ENCODE measurements around the gene TCERG1L. TPM values are rescaled to one million over a fixed set of nuclear protein-coding genes. Genes with fewer than 3 reads are reported as not detected.

Gene TCERG1L
- total and polyA plus RNA-seq, 2 experiments from 2014 or later = 0.47 to 0.73 TPM

DNA sequence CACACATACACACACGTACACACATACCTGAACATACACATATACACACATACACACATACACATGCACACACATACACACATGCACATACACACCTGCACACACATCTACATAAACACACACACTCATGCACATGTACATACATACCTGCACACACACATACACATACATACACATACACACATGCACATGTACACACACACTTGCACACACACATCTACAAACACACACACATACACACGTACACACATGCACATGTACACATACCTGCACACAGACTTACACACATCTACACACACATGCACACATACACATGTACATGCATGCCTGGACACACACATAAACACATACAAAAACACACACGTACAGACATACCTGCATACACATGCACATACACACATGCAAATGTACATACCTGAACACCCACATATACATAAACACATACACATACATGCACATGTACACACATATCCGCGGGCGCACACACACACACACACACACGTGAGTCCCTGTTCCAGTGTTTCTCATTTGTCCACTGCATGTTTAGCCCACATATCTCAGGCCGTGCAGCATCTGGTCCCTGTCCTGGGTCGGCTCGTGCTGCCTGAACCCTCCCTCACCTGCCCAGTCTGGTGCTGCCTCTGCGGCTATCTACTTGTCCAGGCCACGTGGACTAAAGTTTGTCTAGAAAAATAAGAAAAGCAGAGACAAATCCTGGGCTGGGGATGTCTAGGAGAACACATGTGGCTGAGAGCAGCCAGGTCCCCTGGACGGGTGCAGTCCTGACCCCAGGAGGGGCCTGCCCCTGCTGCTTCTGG, 238.7 kb downstream of the TCERG1L start:
- H3K4me1 ChIP-seq (ENCODE audit: insufficient read depth) = no peaks in the 10 kb centered on the region
- WGBS (ENCODE audit: low lambda C conversion rate, missing lambda C conversion rate) = 93% methylated on average over 13 of the region's 13 CpGs

DNA sequence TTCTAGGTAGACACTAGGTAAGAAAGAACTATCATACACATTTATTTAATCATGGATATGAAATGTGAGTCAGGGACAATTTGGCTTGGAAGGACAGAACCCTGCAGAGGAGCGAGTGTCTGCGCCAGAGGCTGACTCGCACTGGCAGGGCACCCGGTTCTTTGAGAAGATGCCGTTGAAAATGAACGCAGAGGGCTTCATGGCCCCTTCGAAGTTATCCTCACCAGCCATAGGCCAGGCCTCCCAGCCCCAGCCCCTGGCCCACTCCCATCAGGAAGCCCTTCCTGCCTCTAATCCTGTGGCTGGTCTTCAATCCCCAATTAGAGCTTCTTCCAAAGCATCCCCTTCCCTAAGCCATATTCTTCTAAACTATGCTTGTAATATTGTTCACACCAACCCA, 239.8 kb downstream of the TCERG1L start:
- no peaks in the 10 kb centered on the region for H3K27me3 ChIP-seq
- no peak overlapping the region for H3K4me2 ChIP-seq
- no peak for DNase-seq (ENCODE audit: low spot score)
- H3K9me2 ChIP-seq (replicated peaks; ENCODE audit: insufficient read depth) = no peaks in the 10 kb centered on the region
- 94% methylated on average over 7 of the region's 7 CpGs for WGBS (ENCODE audit: low lambda C conversion rate, missing lambda C conversion rate)
- no peak overlapping the region for H3K4me3 ChIP-seq
- H3K9me3 ChIP-seq (ENCODE audit: low read depth) = no peaks in the 10 kb centered on the region
- H3K79me2 ChIP-seq = no peaks in the 10 kb centered on the region
- H2AFZ ChIP-seq = no peak overlapping the region
- TF ChIP-seq, protein P1, sequence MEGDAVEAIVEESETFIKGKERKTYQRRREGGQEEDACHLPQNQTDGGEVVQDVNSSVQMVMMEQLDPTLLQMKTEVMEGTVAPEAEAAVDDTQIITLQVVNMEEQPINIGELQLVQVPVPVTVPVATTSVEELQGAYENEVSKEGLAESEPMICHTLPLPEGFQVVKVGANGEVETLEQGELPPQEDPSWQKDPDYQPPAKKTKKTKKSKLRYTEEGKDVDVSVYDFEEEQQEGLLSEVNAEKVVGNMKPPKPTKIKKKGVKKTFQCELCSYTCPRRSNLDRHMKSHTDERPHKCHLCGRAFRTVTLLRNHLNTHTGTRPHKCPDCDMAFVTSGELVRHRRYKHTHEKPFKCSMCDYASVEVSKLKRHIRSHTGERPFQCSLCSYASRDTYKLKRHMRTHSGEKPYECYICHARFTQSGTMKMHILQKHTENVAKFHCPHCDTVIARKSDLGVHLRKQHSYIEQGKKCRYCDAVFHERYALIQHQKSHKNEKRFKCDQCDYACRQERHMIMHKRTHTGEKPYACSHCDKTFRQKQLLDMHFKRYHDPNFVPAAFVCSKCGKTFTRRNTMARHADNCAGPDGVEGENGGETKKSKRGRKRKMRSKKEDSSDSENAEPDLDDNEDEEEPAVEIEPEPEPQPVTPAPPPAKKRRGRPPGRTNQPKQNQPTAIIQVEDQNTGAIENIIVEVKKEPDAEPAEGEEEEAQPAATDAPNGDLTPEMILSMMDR (IDR thresholded peaks at IDR 0.05; ENCODE audit: poor library complexity) = no peak
- no peak for TF ChIP-seq EZH2 (IDR thresholded peaks at IDR 0.05; ENCODE audit: borderline replicate concordance)
- no peak for TF ChIP-seq EZH2phosphoT487 (IDR thresholded peaks at IDR 0.05; ENCODE audit: low read depth, severe bottlenecking, unreplicated experiment)
- no peaks in the 10 kb centered on the region for H4K20me1 ChIP-seq (ENCODE audit: insufficient read depth, poor library complexity, severe bottlenecking)
- H3K4me1 ChIP-seq (ENCODE audit: insufficient read depth) = no peaks in the 10 kb centered on the region
- no peak overlapping the region for H3K27ac ChIP-seq
- no peaks in the 10 kb centered on the region for H3K36me3 ChIP-seq (replicated peaks; ENCODE audit: insufficient read depth, low read depth)

More for the DNA sequence above, 238.7 kb downstream of the TCERG1L start:
- TF ChIP-seq EZH2phosphoT487 (IDR thresholded peaks at IDR 0.05; ENCODE audit: low read depth, severe bottlenecking, unreplicated experiment) (no peak), EZH2 (IDR thresholded peaks at IDR 0.05; ENCODE audit: borderline replicate concordance) (no peak)
- TF ChIP-seq, protein P1 (IDR thresholded peaks at IDR 0.05; ENCODE audit: poor library complexity) = no peak
- no peaks in the 10 kb centered on the region for H3K27me3 ChIP-seq
- no peak overlapping the region for H2AFZ ChIP-seq
- H3K9me3 ChIP-seq (ENCODE audit: low read depth) = no peaks in the 10 kb centered on the region
- DNase-seq (ENCODE audit: low spot score) = no peak
- no peak overlapping the region for H3K4me3 ChIP-seq
- no peak overlapping the region for H3K27ac ChIP-seq
- no peaks in the 10 kb centered on the region for H3K79me2 ChIP-seq
- no peaks in the 10 kb centered on the region for H4K20me1 ChIP-seq (ENCODE audit: insufficient read depth, poor library complexity, severe bottlenecking)
- H3K36me3 ChIP-seq (replicated peaks; ENCODE audit: insufficient read depth, low read depth) = no peaks in the 10 kb centered on the region
- H3K9me2 ChIP-seq (replicated peaks; ENCODE audit: insufficient read depth) = no peaks in the 10 kb centered on the region
- no peak overlapping the region for H3K4me2 ChIP-seq

DNA sequence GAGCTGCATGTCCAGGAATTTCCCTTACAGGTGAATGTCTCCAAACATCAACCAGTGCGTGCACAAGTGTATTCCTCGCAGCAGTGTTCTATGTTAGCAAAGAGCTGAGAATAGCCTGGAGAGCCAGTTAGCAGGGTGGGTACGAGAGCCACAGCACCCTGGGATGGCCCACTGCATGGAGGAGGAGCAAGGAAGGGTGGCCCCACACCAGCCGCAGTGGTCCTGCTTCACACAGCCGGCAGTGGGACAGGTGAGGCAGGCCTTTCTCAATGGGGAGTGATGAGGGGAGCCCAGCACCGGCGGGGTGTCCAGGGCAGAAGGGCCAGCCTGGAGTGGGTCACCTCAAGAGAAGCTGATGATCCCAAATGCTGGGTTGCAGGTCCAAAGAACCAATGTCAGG, 240.7 kb downstream of the TCERG1L start:
- TF ChIP-seq EZH2phosphoT487 (IDR thresholded peaks at IDR 0.05; ENCODE audit: low read depth, severe bottlenecking, unreplicated experiment) = no peak
- TF ChIP-seq, protein P1 (IDR thresholded peaks at IDR 0.05; ENCODE audit: poor library complexity) = no peak
- TF ChIP-seq EZH2 (IDR thresholded peaks at IDR 0.05; ENCODE audit: borderline replicate concordance) = no peak

More for the DNA sequence above, 240.7 kb downstream of the TCERG1L start:
- DNase-seq (ENCODE audit: low spot score) = no peak
- no peak overlapping the region for H2AFZ ChIP-seq
- H3K27me3 ChIP-seq = no peaks in the 10 kb centered on the region
- no peak overlapping the region for H3K4me3 ChIP-seq
- no peak overlapping the region for H3K27ac ChIP-seq
- no peaks in the 10 kb centered on the region for H3K36me3 ChIP-seq (replicated peaks; ENCODE audit: insufficient read depth, low read depth)
- H4K20me1 ChIP-seq (ENCODE audit: insufficient read depth, poor library complexity, severe bottlenecking) = no peaks in the 10 kb centered on the region
- H3K4me1 ChIP-seq (ENCODE audit: insufficient read depth) = no peaks in the 10 kb centered on the region
- no peaks in the 10 kb centered on the region for H3K9me3 ChIP-seq (ENCODE audit: low read depth)
- 96% methylated on average over 7 of the region's 7 CpGs for WGBS (ENCODE audit: low lambda C conversion rate, missing lambda C conversion rate)
- H3K79me2 ChIP-seq = no peaks in the 10 kb centered on the region
- H3K4me2 ChIP-seq = no peak overlapping the region
- H3K9me2 ChIP-seq (replicated peaks; ENCODE audit: insufficient read depth) = no peaks in the 10 kb centered on the region
